ENCODE results near the gene MNDA. TPM values are rescaled to one million over a fixed set of nuclear protein-coding genes. Genes with fewer than 3 reads are reported as not detected.

The MNDA gene
- not detected for total RNA-seq

GRCh38 chr1:158830904-158831507 is at the start of gene MNDA:
Gene MNDA (plus strand): TSS chr1:158831351. CDS start chr1:158842154, 10,803 bp downstream.
- no peak within 1 kb of the TSS for H3K4me3 Mint-ChIP-seq
- ChIA-PET CTCF (interaction anchor here (0.7 to 0.9 kb wide), 2 partner anchors 240 to 627 kb away, joined by 3 to 4 read pairs; no protein-coding TSS in a partner anchor), POLR2A (no interaction called here)
- no peak within 1 kb of the TSS for H3K27ac Mint-ChIP-seq
- no peaks in the 10 kb centered on the region for H3K36me3 Mint-ChIP-seq (ENCODE audit: low read depth)
- H3K4me1 Mint-ChIP-seq (ENCODE audit: low read depth), result no peaks in the 10 kb centered on the region
- DNase-seq (no peak), ATAC-seq (no peak)
- peaks cover 4% of the 10 kb centered on the region for H3K9me3 Mint-ChIP-seq (ENCODE audit: insufficient read depth)
- H3K27me3 Mint-ChIP-seq (ENCODE audit: low read depth), result peaks cover 2% of the 10 kb centered on the region

DNA sequence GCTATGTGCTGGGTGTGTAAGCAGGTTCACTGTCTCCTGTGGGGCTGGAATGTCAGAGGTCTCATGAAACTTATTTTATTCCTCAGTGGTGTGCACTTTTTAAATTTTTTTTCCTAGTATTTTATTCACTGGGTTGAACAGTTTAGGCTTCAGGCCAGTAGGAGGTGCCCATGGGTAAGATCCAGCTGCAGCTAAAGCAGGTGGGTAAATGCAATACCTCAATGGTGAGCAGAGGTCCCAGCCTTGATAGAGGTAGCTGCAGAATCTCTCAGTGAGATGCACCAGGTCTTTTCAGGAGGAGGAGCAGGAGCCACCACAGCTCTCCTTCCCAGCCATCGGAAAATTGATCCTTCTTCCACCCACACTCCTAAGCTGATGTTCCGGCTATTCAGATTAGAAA is 37.5 kb upstream of the MNDA start:
- Mint-ChIP-seq H3K4me1 (ENCODE audit: low read depth) (no peaks in the 10 kb centered on the region), H3K9me3 (ENCODE audit: insufficient read depth) (no peaks in the 10 kb centered on the region), H3K4me3 (no peak overlapping the region), H3K27me3 (ENCODE audit: low read depth) (peaks cover 11% of the 10 kb centered on the region), H3K27ac (no peak overlapping the region), H3K36me3 (ENCODE audit: low read depth) (no peaks in the 10 kb centered on the region)
- ATAC-seq (no peak), DNase-seq (no peak)
- POLR2A ChIA-PET, result interaction anchor here (1.0 kb wide), 1 partner anchor 216 kb away, joined by 3 read pairs; the partner anchor contains the start of gene IFI16
- CTCF ChIA-PET, result interaction anchor here (0.9 to 1.9 kb wide), 5 partner anchors 8 to 279 kb away, joined by 3 to 13 read pairs (median 4); a partner anchor contains a TSS

DNA sequence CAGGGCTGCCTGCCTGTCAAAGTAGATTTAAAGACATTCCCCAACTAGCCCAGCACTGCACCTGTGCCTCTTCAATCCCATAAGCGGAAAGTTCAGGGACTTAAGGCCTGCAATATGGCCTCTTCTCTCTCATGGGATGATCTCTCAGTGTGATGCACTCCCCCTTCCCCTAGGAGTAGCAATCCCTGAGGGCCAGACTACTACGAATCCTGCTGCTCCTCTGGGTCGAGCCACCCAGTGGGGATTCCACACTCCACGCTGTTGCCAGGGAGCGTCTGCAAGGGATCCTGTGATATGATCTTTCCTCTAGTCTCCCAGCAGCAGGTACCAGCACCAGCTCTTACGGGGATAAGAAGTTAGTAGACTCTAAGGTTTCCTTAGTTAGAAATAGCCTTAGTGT is 36.9 kb upstream of the MNDA start:
- H3K27me3 Mint-ChIP-seq (ENCODE audit: low read depth), result peaks cover 10% of the 10 kb centered on the region
- H3K36me3 Mint-ChIP-seq (ENCODE audit: low read depth), result no peaks in the 10 kb centered on the region
- no peak overlapping the region for H3K27ac Mint-ChIP-seq
- ChIA-PET POLR2A (interaction anchor here (1.0 kb wide), 1 partner anchor 215 kb away, joined by 3 read pairs; the partner anchor contains the start of gene IFI16), CTCF (interaction anchor here (1.0 to 1.9 kb wide), 4 partner anchors 9 to 208 kb away, joined by 4 to 13 read pairs (median 4); a partner anchor contains a TSS)
- DNase-seq (no peak), ATAC-seq (no peak)
- no peaks in the 10 kb centered on the region for H3K4me1 Mint-ChIP-seq (ENCODE audit: low read depth)
- H3K9me3 Mint-ChIP-seq (ENCODE audit: insufficient read depth), result no peaks in the 10 kb centered on the region
- H3K4me3 Mint-ChIP-seq, result no peak overlapping the region

DNA sequence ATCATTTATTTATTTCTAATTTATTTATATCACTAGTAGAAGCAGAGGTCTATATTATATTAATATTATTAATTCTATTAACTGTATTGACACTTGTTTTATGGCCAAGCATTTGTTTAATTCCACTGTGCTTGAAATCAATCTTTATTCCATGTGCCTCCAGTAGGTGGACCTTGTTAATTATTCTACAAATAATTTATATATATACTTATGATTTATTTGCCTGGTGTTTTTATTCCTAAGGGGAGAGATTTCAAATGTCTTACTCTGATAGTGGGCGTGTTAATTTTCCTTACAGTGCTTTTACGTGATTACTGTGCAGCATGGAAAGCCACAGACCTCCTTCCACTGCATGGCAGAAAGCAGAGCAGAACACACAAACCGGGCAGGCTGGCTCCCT is 32.6 kb upstream of the MNDA start:
- Mint-ChIP-seq H3K4me3 (no peak overlapping the region), H3K27me3 (ENCODE audit: low read depth) (peaks cover 13% of the 10 kb centered on the region), H3K4me1 (ENCODE audit: low read depth) (no peaks in the 10 kb centered on the region), H3K36me3 (ENCODE audit: low read depth) (no peaks in the 10 kb centered on the region), H3K9me3 (ENCODE audit: insufficient read depth) (no peaks in the 10 kb centered on the region), H3K27ac (no peak overlapping the region)
- ATAC-seq (no peak), DNase-seq (no peak)
- POLR2A ChIA-PET, result no interaction called here
- CTCF ChIA-PET, result no interaction called here

DNA sequence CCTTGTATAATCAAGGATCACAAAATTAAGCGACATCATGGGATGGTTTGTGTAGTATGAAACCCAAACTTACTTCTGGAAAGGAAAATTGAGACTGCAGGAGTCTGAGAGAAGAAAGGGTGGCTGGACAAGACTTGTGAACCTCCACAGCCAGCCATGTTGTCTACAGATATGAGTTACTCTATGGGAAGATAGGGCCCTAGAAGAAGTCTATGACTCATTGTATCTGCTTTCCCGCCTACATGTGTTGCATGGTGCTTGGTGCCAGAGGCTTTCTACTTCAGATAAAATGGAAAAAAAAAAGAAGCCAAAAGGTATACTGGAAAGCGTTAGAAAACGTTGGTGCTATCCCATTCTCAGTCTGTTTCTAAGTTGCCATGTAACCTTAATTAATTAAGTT is 31.5 kb upstream of the MNDA start:
- ATAC-seq (no peak), DNase-seq (no peak)
- Mint-ChIP-seq H3K9me3 (ENCODE audit: insufficient read depth) (no peaks in the 10 kb centered on the region), H3K4me3 (no peak overlapping the region), H3K4me1 (ENCODE audit: low read depth) (no peaks in the 10 kb centered on the region), H3K27ac (no peak overlapping the region), H3K36me3 (ENCODE audit: low read depth) (no peaks in the 10 kb centered on the region), H3K27me3 (ENCODE audit: low read depth) (peaks cover 16% of the 10 kb centered on the region)
- ChIA-PET CTCF (no interaction called here), POLR2A (no interaction called here)

DNA sequence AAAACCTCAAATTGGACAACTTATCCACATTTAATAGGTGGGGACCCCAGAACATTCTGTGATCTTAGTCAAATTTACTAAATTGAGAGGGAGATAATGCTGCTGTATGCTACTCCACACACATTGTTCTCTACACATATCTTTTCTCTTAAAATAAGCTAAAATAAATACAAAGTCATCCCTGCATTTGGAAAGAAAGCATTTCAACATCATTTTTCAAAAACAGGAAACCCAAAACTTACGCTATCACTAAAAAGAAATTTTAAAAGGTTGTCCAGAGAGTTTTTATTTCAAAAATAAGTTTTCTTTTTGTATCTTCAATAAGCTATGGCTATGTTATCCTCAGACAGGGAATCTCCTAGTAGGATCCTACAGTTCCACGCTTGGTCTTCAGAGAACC is 30.6 kb upstream of the MNDA start:
- no peak for DNase-seq
- no peaks in the 10 kb centered on the region for H3K9me3 Mint-ChIP-seq (ENCODE audit: insufficient read depth)
- ATAC-seq, result no peak
- ChIA-PET CTCF (no interaction called here), POLR2A (no interaction called here)
- H3K36me3 Mint-ChIP-seq (ENCODE audit: low read depth), result no peaks in the 10 kb centered on the region
- H3K4me1 Mint-ChIP-seq (ENCODE audit: low read depth), result no peaks in the 10 kb centered on the region
- H3K27ac Mint-ChIP-seq, result no peak overlapping the region
- H3K4me3 Mint-ChIP-seq, result no peak overlapping the region
- peaks cover 16% of the 10 kb centered on the region for H3K27me3 Mint-ChIP-seq (ENCODE audit: low read depth)

- DNase-seq (no peak), ATAC-seq (no peak)
- no peaks in the 10 kb centered on the region for H3K36me3 Mint-ChIP-seq (ENCODE audit: low read depth)
- peaks cover 16% of the 10 kb centered on the region for H3K27me3 Mint-ChIP-seq (ENCODE audit: low read depth)
- no peaks in the 10 kb centered on the region for H3K9me3 Mint-ChIP-seq (ENCODE audit: insufficient read depth)
- no peak overlapping the region for H3K4me3 Mint-ChIP-seq
- no peak overlapping the region for H3K27ac Mint-ChIP-seq
- ChIA-PET POLR2A (no interaction called here), CTCF (no interaction called here)
- H3K4me1 Mint-ChIP-seq (ENCODE audit: low read depth), result no peaks in the 10 kb centered on the region
These were observed 29.8 kb upstream of the MNDA start for GRCh38 chr1:158801396-158801795.

DNA sequence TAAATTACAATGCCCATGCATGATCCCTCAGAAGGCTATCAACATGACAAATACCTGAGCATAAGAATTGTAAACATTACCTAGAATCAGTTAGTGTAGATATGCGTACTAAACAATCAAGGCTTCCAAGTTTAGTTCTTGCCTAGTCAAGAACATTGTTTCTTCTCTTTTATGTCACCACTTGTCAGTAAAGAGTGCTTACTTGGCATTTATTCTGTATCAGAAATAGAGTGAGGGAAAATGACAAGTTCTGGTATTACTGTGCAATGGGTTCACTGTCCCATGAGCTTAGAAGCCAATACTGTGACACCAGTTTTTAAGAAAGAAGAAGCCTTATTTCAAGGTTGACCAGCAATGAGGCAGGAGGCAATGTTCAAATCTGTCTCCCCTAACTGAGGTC is 27.5 kb upstream of the MNDA start:
- ChIA-PET CTCF (no interaction called here), POLR2A (no interaction called here)
- no peak for DNase-seq
- Mint-ChIP-seq H3K36me3 (ENCODE audit: low read depth) (no peaks in the 10 kb centered on the region), H3K4me3 (no peak overlapping the region), H3K27ac (no peak overlapping the region), H3K4me1 (ENCODE audit: low read depth) (no peaks in the 10 kb centered on the region), H3K27me3 (ENCODE audit: low read depth) (peaks cover 18% of the 10 kb centered on the region), H3K9me3 (ENCODE audit: insufficient read depth) (no peaks in the 10 kb centered on the region)
- no peak for ATAC-seq

DNA sequence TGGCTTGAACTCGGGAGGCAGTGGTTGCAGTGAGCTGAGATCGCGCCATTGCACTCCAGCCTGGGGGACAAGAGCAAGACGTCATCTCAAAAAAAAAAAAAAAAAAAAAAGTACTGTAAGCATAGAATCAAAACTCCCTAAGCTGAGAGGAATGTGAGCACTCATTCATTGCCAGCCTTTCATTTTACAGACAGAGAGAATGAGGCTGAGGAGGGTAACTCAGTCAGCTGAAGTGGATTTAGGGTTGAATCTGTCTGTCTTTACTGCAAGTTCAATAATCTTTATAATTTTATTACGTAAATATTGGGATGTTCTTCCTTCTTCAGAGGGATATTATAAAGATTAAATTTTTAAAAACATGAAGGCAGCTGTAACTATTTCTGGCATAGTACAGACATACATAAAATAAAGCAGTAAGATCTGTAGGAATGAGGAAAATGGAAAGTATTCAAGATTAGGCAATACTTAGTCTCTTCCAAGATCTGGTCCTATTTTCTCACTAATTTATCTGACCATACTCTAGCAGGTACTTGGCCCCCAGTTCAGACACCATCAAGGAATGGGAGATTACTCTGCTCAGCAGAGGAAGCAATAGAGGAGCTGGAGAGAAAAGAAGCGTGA is 24.1 kb upstream of the MNDA start:
- H3K27me3 Mint-ChIP-seq (ENCODE audit: low read depth), result peaks cover 11% of the 10 kb centered on the region
- POLR2A ChIA-PET, result no interaction called here
- no peak for ATAC-seq

GRCh38 chr1:158809256-158809655 is 21.9 kb upstream of the MNDA start:
- H3K36me3 Mint-ChIP-seq (ENCODE audit: low read depth), result no peaks in the 10 kb centered on the region

More for the DNA sequence above, 24.1 kb upstream of the MNDA start:
- CTCF ChIA-PET, result interaction anchor here (1.3 kb wide), 1 partner anchor 12 kb away, joined by 4 read pairs; no protein-coding TSS in a partner anchor
- H3K9me3 Mint-ChIP-seq (ENCODE audit: insufficient read depth), result no peaks in the 10 kb centered on the region
- no peaks in the 10 kb centered on the region for H3K4me1 Mint-ChIP-seq (ENCODE audit: low read depth)
- no peak overlapping the region for H3K4me3 Mint-ChIP-seq
- no peaks in the 10 kb centered on the region for H3K36me3 Mint-ChIP-seq (ENCODE audit: low read depth)
- no peak overlapping the region for H3K27ac Mint-ChIP-seq
- DNase-seq, result no peak

GRCh38 chr1:158809862-158810261 is 21.3 kb upstream of the MNDA start:
- DNase-seq, result no peak
- no peak overlapping the region for H3K4me3 Mint-ChIP-seq
- H3K27ac Mint-ChIP-seq, result no peak overlapping the region
- H3K4me1 Mint-ChIP-seq (ENCODE audit: low read depth), result no peaks in the 10 kb centered on the region
- H3K36me3 Mint-ChIP-seq (ENCODE audit: low read depth), result no peaks in the 10 kb centered on the region
- H3K9me3 Mint-ChIP-seq (ENCODE audit: insufficient read depth), result no peaks in the 10 kb centered on the region
- ATAC-seq, result no peak
- H3K27me3 Mint-ChIP-seq (ENCODE audit: low read depth), result peaks cover 4% of the 10 kb centered on the region
- POLR2A ChIA-PET, result no interaction called here
- CTCF ChIA-PET, result no interaction called here

More at GRCh38 chr1:158809256-158809655, 21.9 kb upstream of the MNDA start:
- Mint-ChIP-seq H3K27me3 (ENCODE audit: low read depth) (peaks cover 4% of the 10 kb centered on the region), H3K9me3 (ENCODE audit: insufficient read depth) (no peaks in the 10 kb centered on the region), H3K27ac (no peak overlapping the region), H3K4me1 (ENCODE audit: low read depth) (no peaks in the 10 kb centered on the region), H3K4me3 (no peak overlapping the region)
- POLR2A ChIA-PET, result no interaction called here
- DNase-seq (no peak), ATAC-seq (no peak)
- CTCF ChIA-PET, result no interaction called here

DNA sequence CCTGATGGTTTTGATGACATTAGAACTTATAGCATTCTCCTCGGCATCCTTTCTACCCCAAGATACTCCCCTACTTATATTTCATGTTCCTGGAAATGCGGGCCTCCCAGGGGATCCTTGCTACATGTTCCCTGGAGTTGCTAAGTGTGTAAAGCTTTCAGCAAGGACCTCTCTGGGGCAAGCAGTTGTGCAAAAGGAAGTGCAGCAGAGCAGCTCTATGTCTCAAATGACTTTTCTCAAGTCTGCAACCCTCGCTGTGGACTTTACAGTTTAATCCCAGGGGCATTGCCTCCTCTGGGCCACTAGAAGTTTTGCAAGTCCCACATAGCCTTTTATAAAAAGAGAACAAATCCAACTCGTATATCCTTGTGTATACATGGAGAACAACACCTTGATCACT is 20.8 kb upstream of the MNDA start:
- H3K27me3 Mint-ChIP-seq (ENCODE audit: low read depth), result peaks cover 4% of the 10 kb centered on the region
- H3K4me3 Mint-ChIP-seq, result no peak overlapping the region
- ATAC-seq (no peak), DNase-seq (no peak)
- CTCF ChIA-PET, result interaction anchor here (0.8 kb wide), 1 partner anchor 17 kb away, joined by 4 read pairs; no protein-coding TSS in a partner anchor
- H3K36me3 Mint-ChIP-seq (ENCODE audit: low read depth), result no peaks in the 10 kb centered on the region
- POLR2A ChIA-PET, result no interaction called here
- no peaks in the 10 kb centered on the region for H3K4me1 Mint-ChIP-seq (ENCODE audit: low read depth)
- H3K27ac Mint-ChIP-seq, result no peak overlapping the region
- H3K9me3 Mint-ChIP-seq (ENCODE audit: insufficient read depth), result no peaks in the 10 kb centered on the region

All from activated CD8-positive, alpha-beta T cell treated with anti-CD3 and anti-CD28 coated beads, Interleukin-2, amount 10 ng/mL, durations not matched to agents 7 days and 5 days (primary cell).